Activated CD8-positive, alpha-beta memory T cell treated with anti-CD3 and anti-CD28 coated beads, Interleukin-2, amount 50 U/mL, for 24 hours (primary cell): ENCODE measurements around the gene MEP1A.
"Not testable (repeated sequence)": the region's sequence is repeated elsewhere in the genome, so short reads cannot be mapped to it uniquely, and the experiment has no call there.

Experiments used
- DNase-seq: peaks from one replicate; pipeline ENCODE4 v3.0.0-alpha.2; 2020; ENCODE audit errors: extremely low read depth

The MEP1A gene

DNA sequence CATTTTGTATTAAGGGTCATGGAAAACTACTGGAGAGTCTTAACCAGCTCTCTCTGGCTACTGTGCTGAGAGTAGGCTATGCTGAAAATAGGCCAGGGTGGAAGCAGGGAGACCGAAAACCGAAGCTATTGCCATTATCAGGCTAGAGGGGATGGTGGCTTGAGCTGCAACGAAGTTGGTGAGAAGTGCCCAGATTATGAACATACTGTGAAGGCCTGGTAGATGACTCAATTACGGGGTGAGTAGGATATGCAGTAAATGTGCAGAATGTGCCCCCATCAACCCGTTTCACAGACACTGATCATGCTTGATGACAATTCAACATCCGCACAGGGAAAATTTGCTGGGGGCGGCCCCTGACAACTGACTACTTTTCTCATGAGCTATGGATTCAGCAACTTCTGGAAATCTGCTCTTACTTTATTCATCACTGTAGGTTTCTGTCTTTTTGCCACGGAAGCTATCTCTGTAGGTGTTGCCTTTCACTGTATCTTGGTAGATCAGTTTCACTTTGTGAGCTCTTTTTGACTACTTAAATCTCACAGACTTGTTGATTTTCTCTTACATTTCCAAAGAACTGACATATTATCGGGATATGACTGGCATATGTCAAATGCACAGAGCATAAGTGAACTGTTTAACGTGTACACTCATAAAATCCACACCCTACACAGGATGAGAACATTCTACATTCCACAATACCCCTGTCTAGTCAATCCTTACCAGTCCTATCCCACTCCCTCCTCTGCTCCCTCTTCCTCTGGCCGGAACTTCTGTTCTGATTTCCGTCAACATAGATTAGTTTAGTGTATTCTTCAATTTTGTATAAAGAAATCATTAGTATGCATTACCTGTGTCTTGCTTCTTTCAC is 15.5 kb upstream of the MEP1A start:
- DNase-seq = no peak

DNA sequence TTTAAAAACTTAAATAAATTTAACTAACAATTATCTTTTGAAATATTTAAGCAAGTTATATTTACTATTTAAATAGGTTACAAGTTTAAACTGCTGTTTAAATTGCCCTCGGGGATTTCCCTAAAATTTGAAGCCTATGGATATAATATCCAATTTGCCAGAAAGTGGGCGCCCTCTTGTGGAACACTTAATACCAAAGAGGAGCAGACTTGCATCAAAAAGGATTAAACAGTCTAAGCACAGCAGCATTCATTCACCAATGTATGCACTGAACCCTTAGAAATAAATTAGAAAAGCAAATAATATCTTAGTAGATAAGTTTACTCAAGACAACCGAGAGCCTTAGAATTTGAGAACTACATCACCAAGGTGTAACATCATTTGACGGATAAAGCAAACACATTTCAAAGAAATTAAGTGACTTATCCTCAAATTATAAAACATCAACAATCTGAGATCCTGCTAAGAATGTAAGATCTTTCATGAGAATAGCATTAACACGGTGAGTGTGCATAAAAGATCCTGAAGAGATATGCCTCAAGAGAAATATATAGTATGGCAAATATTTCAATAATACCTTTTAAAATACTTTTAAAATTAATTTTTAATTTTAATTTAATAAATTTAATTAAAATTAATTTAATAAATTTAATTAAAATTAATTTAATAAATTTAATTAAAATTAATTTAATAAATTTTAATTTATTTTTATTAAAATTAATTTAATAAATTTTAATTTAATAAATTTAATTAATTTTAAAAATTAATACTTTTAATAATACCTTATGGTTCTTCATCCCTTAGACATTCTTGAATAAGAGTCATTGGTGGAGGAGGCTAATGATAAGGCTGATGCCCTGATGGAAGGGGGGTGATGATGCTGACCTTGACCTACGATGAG is 11.5 kb upstream of the MEP1A start:
- no peak for DNase-seq

DNA sequence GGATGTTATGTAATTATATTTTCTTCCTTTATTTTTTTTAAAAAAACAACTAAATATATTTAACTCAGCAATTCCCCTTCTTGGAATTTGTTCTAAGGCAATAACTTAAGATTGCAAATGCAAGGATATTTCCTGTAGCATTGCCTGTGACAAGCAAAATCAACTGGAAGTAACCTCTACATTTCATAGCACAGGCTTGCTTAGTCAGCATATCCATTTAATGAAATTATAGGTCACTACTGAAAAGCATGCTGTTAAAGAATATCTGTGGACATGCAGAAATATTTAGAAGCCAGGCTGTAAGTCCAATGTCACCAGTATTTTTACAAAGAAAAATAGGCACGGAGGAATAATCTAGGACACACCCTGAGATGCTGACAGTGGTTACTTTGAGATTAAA is 8.7 kb upstream of the MEP1A start:
- DNase-seq = no peak

DNA sequence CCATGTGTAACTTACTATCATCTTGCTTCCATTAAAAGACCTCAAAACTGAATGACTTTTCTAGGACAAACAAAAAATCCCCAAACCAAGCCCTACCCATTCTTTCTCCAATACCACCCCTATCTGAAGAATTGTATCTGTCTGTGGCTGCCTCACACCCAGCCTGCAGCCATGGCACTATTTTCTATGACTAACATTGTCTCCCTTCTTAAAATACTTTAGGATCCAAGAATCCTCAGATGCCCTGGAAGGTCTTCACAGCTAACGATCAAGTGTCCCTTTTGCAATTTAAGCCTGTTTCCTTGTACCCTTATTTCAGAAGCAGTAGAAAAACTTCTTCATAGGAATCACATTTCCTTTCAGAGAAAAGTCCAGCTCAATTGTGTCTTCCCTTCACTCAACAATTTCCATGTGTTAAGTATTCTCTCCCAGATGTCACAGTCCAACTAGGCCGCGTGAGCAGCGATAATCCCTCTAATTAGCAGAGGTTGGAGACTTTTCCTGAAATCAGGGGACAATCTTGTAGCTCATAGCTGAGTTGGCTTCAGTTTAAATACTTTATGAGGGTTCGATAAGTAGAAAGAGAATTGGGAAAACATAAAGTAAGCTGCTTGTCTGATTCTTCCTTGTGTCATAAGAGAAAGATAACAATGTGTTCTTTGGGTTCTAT is 5.2 kb upstream of the MEP1A start:
- no peak for DNase-seq

DNA sequence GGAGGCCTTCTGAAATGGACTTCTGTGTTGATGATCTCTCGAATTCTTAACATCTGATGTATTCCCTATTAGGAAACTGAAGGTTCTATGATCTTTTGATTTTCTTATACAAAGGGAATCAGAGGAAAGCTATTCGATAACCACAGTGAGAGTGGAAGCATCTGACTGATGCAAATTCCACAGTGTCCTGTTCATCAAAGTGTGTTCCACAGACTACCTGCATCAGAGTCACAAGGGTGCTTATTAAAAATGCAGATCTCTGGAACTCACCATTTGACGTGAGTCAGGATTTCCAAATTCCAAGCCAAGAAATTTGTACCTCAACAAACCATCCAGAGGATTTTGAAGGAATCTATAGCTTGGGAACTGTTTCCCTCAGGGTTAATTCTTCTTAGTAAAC is 4.4 kb upstream of the MEP1A start:
- DNase-seq = no peak

DNA sequence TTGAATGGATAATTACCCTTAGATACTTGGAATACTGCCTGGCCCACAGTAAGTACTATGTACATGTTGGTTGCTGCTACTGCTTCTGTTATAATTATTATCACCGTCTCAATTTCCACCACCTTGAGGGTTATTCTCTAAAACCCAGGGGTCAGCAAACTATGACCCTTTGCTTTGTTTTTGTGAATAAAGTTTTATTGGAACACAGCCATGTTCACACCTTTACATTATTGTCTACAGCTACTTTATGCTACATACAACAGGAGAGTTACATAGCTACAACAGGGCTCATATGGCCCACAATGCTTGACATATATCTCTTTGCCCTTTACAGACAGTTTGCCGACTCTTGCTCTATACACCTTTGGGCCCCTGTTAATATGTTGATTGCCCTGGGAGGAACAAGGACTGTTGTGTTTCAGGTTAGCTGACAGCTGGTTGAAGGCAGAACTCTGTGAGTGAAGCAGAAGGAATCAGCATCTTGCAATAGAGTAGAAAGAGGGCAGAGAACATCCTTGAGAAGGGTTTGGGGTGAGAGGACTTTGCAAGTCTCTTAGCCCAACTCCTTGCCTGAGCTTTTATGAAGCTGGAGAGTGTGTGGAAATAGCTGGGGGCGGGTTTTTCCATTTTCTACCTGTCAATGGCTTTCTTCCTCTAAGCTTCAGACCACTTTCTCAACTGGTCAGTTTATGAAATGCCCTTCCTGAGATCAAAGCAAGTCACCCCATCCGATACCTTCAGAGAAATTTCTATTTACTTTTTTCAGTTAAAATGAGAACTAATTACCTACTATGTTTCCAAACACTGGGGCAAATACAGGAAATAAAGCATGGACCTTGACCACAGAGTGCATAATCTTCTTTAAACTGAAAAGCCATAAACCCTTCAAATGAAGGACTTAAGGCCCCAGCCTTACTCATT is 3.5 kb upstream of the MEP1A start:
- no peak for DNase-seq

DNA sequence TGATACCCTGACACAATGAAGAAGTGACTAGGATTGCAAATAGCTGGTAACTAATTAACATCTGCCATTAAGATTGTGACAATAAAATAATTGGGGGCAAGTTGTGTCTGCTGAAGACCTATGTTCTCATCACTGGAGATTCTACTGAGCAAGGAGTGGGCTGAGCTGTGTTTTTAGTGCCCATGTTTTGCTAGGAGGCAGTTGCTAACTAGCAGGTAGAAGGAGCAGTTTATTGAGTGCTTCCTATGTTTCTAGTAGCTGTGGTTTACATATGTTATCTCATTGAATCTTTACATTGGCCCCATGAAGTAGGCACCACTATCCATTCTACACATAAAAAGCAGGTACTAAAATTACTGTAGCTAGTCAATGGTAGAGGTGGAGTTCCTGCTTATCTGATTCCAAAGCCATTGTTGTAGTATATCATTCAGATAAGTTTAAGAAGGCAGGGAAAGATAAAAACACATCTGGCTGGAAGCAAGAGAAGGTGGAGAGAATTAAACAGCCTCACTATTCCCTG is 2.8 kb upstream of the MEP1A start:
- DNase-seq = no peak

DNA sequence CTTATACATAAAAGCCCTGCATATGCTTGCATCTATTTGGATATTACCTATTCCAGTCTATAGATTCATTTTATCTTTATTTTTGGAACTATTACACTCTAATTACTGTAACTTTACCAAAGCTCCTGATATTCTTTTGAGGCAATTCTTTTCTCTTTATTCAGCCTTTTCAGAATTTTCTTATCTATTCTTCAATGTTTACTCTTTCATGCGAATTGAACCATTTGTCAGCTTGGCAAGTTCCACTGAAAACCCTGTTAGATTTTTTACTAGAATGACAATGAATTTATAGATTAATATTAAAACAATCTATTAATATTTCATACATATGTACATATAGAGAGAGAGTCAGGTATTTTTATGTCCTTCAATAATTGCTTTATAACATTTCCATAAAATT is 554 bp upstream of the MEP1A start:
- no peak for DNase-seq

DNA sequence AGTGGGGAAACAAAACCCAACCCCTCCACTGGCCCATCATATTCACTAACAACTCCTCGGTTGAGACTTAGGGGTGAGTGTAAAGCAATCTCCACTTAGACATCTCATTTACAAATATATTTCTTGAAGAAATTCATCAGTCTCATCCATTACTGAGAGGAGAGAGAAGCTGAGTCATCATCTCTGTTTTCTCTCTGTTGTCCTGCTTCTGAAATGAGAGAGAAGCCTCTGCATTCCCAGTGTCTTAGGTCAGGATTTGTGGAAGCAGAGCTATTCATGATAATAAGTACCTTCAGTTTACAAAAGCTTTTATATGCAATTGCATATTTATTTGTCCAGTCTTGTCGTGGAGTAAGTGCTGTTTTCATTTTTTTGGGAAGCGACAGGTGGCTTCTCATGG is 879 bp downstream of the MEP1A start:
- no peak for DNase-seq

DNA sequence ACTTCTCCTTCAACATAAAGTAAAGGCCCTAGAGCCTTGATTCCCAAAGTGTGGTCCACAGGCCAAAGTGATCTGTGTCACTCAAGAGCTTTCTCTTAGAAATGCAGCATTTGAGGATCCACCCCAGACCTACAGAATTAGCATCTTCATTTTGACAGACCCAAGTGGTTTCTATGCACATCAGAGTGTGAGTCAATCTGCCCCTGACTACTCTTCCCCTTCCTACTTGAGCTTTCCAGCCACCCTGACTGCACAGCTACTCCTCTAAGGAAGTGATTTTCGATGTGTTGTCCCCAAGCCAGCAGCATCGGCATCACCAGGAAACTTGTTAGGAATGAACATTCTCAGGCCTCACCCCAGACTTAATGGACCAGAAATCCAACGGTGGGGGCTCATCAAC is 2.6 kb downstream of the MEP1A start:
- no peak for DNase-seq

DNA sequence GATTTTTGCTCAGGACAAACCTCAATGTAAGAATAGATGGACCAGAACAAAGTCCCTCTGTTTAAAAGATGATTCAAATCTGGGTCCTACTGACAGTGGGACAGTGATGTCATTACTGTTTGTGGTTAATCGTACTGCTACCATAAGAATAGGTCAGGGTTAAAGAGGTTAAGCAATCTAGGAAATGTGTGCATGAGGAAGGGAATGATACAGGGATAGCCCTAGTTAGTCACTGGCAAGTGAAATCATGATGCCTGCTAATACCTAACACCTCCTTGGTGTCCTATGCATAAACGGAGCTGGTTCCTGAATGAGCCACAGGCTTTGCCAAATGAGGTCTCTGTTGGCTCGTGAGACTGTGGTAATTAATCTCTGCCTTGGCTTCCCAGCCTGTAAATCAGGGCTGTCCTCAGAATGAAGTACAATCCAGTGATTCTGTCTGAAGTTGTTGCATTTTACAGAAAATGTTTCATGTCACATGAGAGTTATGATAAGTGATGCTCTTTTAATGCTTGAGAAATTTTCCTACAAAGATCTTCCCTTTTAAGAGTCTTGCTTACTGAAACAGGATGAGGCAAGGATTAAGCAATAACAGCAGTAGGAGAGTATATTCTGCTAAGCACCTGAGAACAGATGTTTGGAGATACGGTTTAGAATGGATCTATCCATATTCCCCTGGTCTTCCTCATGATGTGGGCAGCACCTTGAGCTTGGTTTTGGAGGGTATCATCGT is 3.8 kb downstream of the MEP1A start:
- no peak for DNase-seq

DNA sequence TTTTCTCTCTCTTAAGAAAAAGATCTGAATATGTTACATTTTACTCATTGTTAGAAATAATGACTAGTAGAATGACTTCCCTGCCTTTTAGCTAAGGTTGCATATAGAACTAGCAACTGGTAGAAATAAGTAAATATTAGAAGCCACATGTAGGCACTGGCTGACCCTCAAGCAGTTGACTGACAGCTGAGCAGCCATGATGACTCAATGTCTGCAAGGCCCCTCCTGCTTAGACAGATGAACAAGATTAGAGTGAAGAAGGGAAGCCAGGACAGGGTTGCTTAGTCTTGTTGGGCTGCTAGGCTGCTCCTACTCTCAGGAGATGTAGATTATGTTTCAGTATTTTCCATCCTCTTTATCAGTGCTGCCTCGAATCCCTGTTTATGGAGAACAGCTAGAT is 6.5 kb downstream of the MEP1A start:
- DNase-seq = no peak

DNA sequence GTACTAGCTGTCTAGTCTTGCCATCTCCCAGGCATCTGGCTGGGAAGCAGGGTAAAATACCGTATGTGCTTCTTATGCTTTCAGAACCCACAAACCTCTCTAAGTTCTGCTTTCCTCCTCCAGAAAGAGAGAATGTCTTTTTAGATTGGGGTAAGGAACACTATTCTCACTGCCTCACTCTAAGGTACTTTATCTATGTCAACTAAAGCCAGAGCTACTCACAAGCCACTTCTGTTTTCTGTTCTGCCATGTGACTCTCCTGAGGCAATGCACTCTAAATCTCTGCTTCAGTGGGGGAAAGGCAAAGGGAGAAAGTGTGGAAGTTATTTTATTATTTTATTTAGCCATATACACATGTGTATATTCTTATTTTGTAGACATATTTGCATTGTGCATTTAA is 15.6 kb downstream of the MEP1A start:
- no peak for DNase-seq

DNA sequence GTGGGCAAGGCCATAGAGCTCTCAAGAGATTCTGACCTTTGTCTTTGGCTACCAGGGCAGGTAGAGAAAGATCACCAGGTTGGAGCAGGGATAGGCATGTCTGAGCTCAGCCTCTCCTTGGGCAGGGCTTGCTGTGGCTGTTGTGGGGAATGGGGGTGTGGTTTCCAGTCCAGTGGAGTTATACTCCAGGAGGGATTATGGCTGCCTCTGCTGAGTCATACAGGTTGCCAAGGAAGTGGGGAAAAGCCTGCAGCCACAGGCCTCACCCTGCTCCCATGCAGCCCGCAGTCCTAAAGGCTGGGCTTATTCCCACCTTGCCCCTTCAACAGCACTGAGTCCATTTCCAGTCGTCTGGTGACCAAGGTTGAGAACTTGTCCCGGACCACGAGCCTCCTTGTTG is 21.9 kb downstream of the MEP1A start:
- DNase-seq = no peak

DNA sequence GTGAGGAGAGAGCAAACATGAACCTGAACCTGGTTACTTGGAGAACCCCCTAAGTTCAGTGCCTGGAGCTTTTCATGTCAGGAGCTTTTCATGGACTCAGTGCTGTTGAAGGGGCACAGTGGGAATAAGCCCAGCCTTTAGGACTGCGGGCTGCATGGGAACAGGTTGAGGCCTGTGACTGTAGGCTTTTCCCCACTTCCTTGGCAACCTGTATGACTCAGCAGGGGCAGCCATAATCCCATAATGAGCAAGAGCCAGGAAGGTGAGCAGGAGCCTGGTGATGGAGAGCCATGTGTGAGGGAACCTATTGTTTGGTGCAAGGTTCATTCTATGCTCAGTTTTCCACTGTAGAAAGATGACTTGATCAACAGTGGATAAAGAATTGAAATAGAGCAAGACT is 23.4 kb downstream of the MEP1A start:
- no peak for DNase-seq

DNA sequence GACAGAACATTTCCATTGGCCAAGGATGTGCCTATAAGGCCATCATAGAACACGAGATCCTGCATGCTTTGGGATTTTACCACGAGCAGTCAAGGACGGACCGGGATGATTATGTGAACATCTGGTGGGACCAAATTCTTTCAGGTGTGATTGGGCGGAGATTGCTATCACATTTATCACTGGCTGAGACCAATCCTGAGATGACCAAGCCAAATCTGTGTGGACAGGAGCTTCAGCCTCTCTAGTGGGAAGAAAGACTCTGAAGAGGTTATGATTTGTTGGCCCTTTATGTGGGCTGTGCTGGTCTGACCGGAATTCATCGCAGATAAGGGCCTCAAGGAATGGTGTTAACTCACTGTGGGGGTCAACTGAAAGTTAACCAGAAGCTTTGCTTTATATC is 26.4 kb downstream of the MEP1A start:
- no peak for DNase-seq

DNA sequence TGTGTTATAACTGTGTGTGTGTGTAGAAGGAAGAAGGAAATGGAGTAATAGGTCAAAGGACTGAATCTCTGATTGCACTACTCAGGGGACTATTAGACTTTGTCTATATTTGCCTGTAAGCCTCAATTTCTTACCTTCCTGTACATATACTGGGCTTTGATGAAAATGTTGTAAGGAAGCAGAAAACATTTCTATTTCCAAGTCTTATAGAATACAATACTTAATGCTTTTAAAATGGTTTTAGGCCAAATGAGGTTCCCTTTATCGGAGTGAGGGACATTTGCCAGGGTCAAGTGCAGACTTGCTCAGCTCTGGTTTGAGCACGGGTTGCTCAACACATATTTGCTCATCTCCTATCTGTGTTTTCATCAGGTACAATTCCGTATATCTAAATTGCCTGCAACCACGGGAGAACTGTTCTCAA is 28.3 kb downstream of the MEP1A start:
- no peak for DNase-seq

DNA sequence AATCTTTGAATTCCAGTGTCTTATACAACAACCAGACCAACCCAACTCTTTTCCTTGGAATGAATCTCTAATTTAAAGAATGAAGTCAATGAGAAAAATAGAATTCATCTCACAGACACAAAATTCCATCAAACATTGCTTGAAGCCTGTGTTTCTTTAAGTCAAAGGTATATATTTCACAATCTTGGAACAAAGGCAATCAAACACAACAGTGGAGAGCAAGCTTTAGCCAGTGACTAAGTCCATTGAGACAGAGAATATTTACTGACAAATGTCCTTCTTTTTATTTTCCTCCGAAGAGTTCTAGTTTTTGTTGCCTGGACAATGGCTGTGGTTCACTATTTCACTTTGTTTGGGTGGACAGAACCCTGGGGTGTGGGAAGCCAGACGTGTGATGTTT is 35.8 kb downstream of the MEP1A start:
- no peak for DNase-seq

DNA sequence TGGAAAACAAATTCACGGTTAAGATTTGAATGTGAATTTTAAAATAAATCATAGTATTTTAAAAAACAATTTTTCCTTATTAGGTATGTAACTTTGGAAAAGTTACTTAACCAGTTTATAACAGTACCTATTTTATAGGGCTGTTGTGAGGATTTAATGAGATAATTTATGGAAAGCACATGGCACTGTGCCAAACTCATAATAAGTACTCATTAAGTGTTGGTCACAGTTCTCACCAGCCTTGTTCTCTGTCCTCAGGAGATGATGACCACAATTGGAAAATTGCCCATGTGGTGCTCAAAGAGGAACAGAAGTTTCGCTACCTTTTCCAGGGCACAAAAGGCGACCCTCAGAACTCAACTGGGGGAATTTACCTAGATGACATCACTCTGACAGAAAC is 39.6 kb downstream of the MEP1A start:
- no peak for DNase-seq

DNA sequence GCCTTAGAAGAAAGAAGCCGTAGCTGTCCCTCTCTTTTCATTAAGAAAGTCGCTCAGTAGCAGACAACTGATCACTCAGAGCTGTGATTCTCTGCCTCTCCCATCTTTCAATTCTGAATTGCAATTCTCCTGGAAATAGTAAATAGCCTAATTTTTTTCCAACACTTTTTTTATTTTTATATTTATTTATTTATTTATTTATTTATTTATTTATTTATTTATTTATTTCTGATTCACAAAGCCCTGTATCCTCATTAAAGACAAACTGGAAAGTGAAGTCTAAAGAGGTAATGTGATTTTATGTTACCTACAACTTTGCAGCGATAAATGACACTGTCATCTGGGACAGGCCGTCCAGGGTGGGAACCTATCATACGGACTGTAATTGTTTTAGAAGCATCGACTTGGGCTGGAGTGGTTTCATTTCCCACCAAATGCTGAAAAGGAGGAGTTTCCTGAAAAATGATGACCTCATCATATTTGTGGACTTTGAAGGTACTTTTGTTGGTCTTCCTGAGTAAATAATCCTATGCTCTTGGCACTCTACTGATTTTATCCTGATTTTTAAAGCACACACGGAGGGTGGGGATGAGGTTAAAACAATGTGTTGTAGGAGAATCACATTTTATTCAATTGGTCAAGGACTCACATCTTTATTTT is 41.2 kb downstream of the MEP1A start:
- DNase-seq = not testable (repeated sequence)
